Measurements from ENCODE around the gene NOS1AP. TPM values are rescaled to one million over a fixed set of nuclear protein-coding genes. Genes with fewer than 3 reads are reported as not detected.

The NOS1AP gene
- polyA plus RNA-seq (2011; rRNA removed) (0.04 and 0.12 TPM in 2 replicates), polyA minus RNA-seq (2011; rRNA and poly(A)+ RNA removed) (0.17 TPM in 1 of 2 replicates, not detected in the other)

DNA sequence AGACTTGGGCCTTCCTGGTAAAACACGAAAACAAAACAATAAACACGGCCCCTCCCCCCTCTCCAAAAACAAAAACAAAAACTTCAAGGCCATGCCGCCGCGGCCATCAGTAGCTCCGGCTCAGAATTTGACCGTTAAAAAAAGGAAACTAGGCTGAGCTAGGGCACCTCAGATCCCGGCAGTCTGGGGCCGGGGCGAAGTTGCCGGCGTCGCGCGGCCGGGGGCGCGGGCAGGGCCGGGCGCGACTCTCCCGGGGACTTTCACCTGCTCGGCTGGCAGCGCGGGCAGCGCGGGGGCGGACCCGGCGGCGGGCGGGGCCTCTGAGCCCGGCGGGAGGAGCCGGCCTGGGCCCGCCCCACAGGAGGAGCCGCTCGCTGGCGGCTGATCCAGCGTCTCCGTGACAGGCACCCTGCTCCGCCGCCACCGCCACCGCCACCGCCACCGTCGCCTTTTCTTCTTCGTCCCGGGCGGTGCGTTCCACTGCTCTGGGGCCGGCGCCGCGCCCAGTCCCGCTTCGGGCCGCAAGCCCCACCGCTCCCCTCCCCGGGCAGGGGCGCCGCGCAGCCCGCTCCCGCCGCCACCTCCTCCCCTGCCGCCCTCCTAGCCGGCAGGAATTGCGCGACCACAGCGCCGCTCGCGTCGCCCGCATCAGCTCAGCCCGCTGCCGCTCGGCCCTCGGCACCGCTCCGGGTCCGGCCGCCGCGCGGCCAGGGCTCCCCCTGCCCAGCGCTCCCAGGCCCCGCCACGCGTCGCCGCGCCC is at the start of gene NOS1AP:
NOS1AP (plus strand) TSS at position 358 of the 760 bp plus-strand sequence. CDS start 487 bp downstream, outside the sequence.
- DNase-seq (ENCODE audit: low read depth, low spot score) = no peak
- ChIA-PET POLR2A (interaction anchor here (0.6 kb wide), 1 partner anchor 431 kb away, joined by 3 read pairs; no protein-coding TSS in a partner anchor), CTCF (interaction anchor here (1.5 to 1.7 kb wide), 2 partner anchors 13 to 277 kb away, joined by 4 to 8 read pairs; no protein-coding TSS in a partner anchor)
- H3K9me3 ChIP-seq (ENCODE audit: control insufficient read depth, insufficient read depth, low read length) = no peaks in the 10 kb centered on the region
- H3K27ac ChIP-seq (ENCODE audit: low read depth, low read length) = no peak within 1 kb of the TSS
- TF ChIP-seq CTCF (IDR thresholded peaks at IDR 0.05; ENCODE audit: low read depth, low read length) = no peak
- H3K4me3 ChIP-seq (ENCODE audit: low read depth, low read length) = peak within 1 kb of the TSS; percentile 59
- H3K27me3 ChIP-seq (ENCODE audit: control insufficient read depth, insufficient read depth, low read length) = peaks cover 40% of the 10 kb centered on the region

- no peak overlapping the region for H3K27ac ChIP-seq (ENCODE audit: low read depth, low read length)
- POLR2A ChIA-PET = interaction anchor here (0.7 kb wide), 1 partner anchor 109 kb away, joined by 4 read pairs; no protein-coding TSS in a partner anchor
- H3K9me3 ChIP-seq (ENCODE audit: control insufficient read depth, insufficient read depth, low read length) = no peaks in the 10 kb centered on the region
- CTCF ChIA-PET = interaction anchor here (2.6 kb wide), 1 partner anchor 17 kb away, joined by 18 read pairs; no protein-coding TSS in a partner anchor
- no peak overlapping the region for H3K4me3 ChIP-seq (ENCODE audit: low read depth, low read length)
- H3K27me3 ChIP-seq (ENCODE audit: control insufficient read depth, insufficient read depth, low read length) = peaks cover 6% of the 10 kb centered on the region
- no peak for TF ChIP-seq CTCF (IDR thresholded peaks at IDR 0.05; ENCODE audit: low read depth, low read length)
- no peak for DNase-seq (ENCODE audit: low read depth, low spot score)
Observed at GRCh38 chr1:162020150-162020549, 49.3 kb upstream of the NOS1AP start.

DNA sequence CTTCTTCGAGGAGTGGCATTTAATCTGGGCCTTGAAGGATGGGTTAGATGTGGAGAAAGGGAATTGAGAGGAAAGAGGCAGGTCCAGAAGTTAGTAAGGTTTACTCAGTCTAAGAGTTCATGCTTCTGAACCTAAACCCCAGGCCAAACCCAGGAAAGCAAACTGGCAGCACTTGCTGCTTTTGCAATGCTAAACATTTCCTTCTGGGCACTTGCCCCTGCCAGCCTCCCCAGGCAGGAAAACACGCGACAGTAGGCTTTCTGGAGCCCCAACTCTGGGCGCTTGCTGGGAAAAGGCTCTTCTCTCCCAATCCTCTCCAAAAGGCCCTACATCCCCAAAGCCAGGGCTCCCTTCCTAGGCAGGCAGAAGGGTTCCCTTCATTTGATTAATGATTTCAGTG is 48.4 kb upstream of the NOS1AP start:
- Histone ChIP-seq H3K9me3 (ENCODE audit: control insufficient read depth, insufficient read depth, low read length) (no peaks in the 10 kb centered on the region), H3K4me3 (ENCODE audit: low read depth, low read length) (no peak overlapping the region), H3K27me3 (ENCODE audit: control insufficient read depth, insufficient read depth, low read length) (no peaks in the 10 kb centered on the region), H3K27ac (ENCODE audit: low read depth, low read length) (no peak overlapping the region)
- POLR2A ChIA-PET = no interaction called here
- no peak for TF ChIP-seq CTCF (IDR thresholded peaks at IDR 0.05; ENCODE audit: low read depth, low read length)
- CTCF ChIA-PET = interaction anchor here (1.6 kb wide), 1 partner anchor 229 kb away, joined by 7 read pairs; no protein-coding TSS in a partner anchor
- no peak for DNase-seq (ENCODE audit: low read depth, low spot score)

- H3K4me3 ChIP-seq (ENCODE audit: low read depth, low read length) = no peak overlapping the region
- no peak for TF ChIP-seq CTCF (IDR thresholded peaks at IDR 0.05; ENCODE audit: low read depth, low read length)
- no peak overlapping the region for H3K27ac ChIP-seq (ENCODE audit: low read depth, low read length)
- 0 out of 2 replicates have a peak, but pooled peaks cover 2% of the 10 kb centered on the region for H3K9me3 ChIP-seq (ENCODE audit: control insufficient read depth, insufficient read depth, low read length)
- POLR2A ChIA-PET = no interaction called here
- no peak for DNase-seq (ENCODE audit: low read depth, low spot score)
- CTCF ChIA-PET = interaction anchor here (6.4 to 7.0 kb wide), 2 partner anchors 15 to 230 kb away, joined by 67 to 72 read pairs; no protein-coding TSS in a partner anchor
- no peaks in the 10 kb centered on the region for H3K27me3 ChIP-seq (ENCODE audit: control insufficient read depth, insufficient read depth, low read length)
Observed at GRCh38 chr1:162022626-162023025, 46.9 kb upstream of the NOS1AP start.

DNA sequence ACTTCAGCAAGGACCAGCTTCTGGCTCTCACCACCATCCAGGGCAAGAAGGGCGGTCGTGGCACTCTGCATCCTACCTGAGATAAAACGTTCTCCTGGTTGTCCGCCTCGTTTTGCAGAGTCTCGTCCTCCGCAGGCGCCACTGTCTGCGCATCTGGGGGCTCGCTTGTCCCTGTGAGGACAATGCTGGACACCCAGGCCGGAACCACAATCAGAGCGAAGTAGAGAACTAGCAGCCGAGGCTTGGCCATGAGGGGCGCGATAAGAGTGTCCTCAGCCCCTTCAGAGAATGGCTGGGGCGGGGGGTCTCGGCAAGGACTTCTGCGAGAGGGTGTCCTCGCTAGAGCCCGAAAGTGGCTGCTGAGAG is 46.3 kb upstream of the NOS1AP start:
- DNase-seq (ENCODE audit: low read depth, low spot score) = no peak
- H3K9me3 ChIP-seq (ENCODE audit: control insufficient read depth, insufficient read depth, low read length) = 0 out of 2 replicates have a peak, but pooled peaks cover 2% of the 10 kb centered on the region
- CTCF ChIA-PET = interaction anchor here (1.6 to 7.0 kb wide), 3 partner anchors 14 to 256 kb away, joined by 4 to 72 read pairs (median 67); no protein-coding TSS in a partner anchor
- no peak overlapping the region for H3K27ac ChIP-seq (ENCODE audit: low read depth, low read length)
- no peak for TF ChIP-seq CTCF (IDR thresholded peaks at IDR 0.05; ENCODE audit: low read depth, low read length)
- POLR2A ChIA-PET = interaction anchor here (1.3 to 1.8 kb wide), 2 partner anchors 10 to 12 kb away, joined by 4 to 6 read pairs; no protein-coding TSS in a partner anchor
- H3K27me3 ChIP-seq (ENCODE audit: control insufficient read depth, insufficient read depth, low read length) = no peaks in the 10 kb centered on the region
- peak overlapping the region; percentile 82 for H3K4me3 ChIP-seq (ENCODE audit: low read depth, low read length)
